Vagina (tissue), 2 donors: ENCODE data around the gene BAG3. TPM values are rescaled to one million over a fixed set of nuclear protein-coding genes. Genes with fewer than 3 reads are reported as not detected.
"Not testable (repeated sequence)": the region's sequence is repeated elsewhere in the genome, so short reads cannot be mapped to it uniquely, and the experiment has no call there.

ENCODE experiments used
- DNase-seq, 2 donors: peaks; one replicate each; pipeline ENCODE4 v3.0.0-alpha.2; 2017; ENCODE audit errors: extremely low spot score in 2 of 2
- H3K27ac ChIP-seq: fragments of 200-600 bp; sonication (generic); one replicate; pipeline ENCODE4 v1.5.1; 2019
- H3K27me3 ChIP-seq: fragments of 200-600 bp; sonication (generic); one replicate; pipeline ENCODE4 v1.5.1; 2019
- H3K36me3 ChIP-seq, 2 donors: fragments of 200-600 bp; sonication (generic); one replicate each; pipeline ENCODE4 v1.5.1; 2017 to 2019
- H3K4me1 ChIP-seq: fragments of 200-600 bp; sonication (generic); one replicate; pipeline ENCODE4 v1.5.1; 2019
- H3K4me3 ChIP-seq, 2 donors: fragments of 200-600 bp; sonication (generic); 1 replicate in 1 of 2; 2 replicates in 1 of 2; pipeline ENCODE4 v1.5.1; 2016 to 2019
- H3K9me3 ChIP-seq: fragments of 200-600 bp; sonication (generic); one replicate; pipeline ENCODE4 v1.5.1; 2019
- CTCF ChIP-seq, 3 experiments: fragments of 450-650 bp in 2 of 3; fragments of 200-600 bp in 1 of 3; sonication (generic) in 1 of 3; IDR thresholded peaks; one replicate each; pipeline ENCODE4 v1.5.1; 2017 to 2019; ENCODE audit warnings: antibody characterized with exemption in 3 of 3, mild to moderate bottlenecking in 2 of 3, moderate library complexity in 2 of 3
- POLR2A ChIP-seq, 2 donors: fragments of 450-650 bp; IDR thresholded peaks; one replicate each; pipeline ENCODE4 v1.6.1; 2017; ENCODE audit warnings: antibody characterized with exemption in 2 of 2, mild to moderate bottlenecking in 2 of 2, moderate library complexity in 2 of 2
- POLR2AphosphoS5 ChIP-seq, 2 donors: sonication (generic); formaldehyde crosslinking; IDR thresholded peaks; one replicate each; pipeline ENCODE4 v1.9.0; 2017; ENCODE audit warnings: antibody characterized with exemption in 2 of 2, mild to moderate bottlenecking in 2 of 2, low read depth in 1 of 2; ENCODE audit not compliant: insufficient read depth in 1 of 2
- intact Hi-C: fragments of 100-400 bp; cut with DNase I; formaldehyde crosslinking; loops from one replicate; pipeline ENCODE4 v1.15.1; 2023
- total RNA-seq: library from RNA; depleted of rRNA; stranded (reverse); fragments of >200 nt; gene quantifications from one replicate; pipeline ENCODE4 v1.2.3, GENCODE V29; 2016

The BAG3 gene
- total RNA-seq, 1 donor from 2014 or later: 69.0 TPM

DNA sequence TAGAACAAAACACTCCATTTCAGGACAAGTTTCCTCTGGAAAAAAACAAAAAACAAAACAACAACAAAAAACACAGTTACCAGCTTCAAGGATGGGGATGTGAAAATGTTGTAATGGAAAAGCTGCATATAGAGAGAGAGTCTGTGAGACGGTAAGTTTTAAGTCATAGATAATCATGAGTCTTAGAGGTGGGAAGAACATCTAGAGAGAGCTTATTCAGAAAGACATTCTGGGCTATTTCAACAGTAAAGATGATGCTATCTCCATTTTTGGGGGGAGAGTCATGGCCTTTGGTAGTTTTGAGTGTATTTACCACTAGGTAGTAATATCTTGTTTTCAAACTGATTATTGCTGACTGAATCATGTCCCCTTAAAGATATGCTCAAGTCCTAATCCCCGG lies 51.4 kb downstream of the BAG3 start:
- TF ChIP-seq POLR2AphosphoS5 (IDR thresholded peaks at IDR 0.05; ENCODE audit: insufficient read depth in 1 of 2, low read depth in 1 of 2) (no peak), CTCF (IDR thresholded peaks at IDR 0.05) (no peak), POLR2A (IDR thresholded peaks at IDR 0.05) (no peak)
- Histone ChIP-seq H3K36me3 (no peaks in the 10 kb centered on the region), H3K4me1 (no peaks in the 10 kb centered on the region), H3K27me3 (no peaks in the 10 kb centered on the region), H3K4me3 (no peak overlapping the region), H3K9me3 (no peaks in the 10 kb centered on the region), H3K27ac (no peak overlapping the region)
- intact Hi-C loops: no loop called here
- DNase-seq: no peak

- Histone ChIP-seq H3K9me3 (no peaks in the 10 kb centered on the region), H3K27ac (no peak overlapping the region), H3K27me3 (no peaks in the 10 kb centered on the region), H3K36me3 (no peaks in the 10 kb centered on the region), H3K4me3 (no peak overlapping the region), H3K4me1 (no peaks in the 10 kb centered on the region)
- TF ChIP-seq POLR2AphosphoS5 (IDR thresholded peaks at IDR 0.05; ENCODE audit: insufficient read depth in 1 of 2, low read depth in 1 of 2) (no peak), POLR2A (IDR thresholded peaks at IDR 0.05) (no peak), CTCF (IDR thresholded peaks at IDR 0.05) (no peak)
- no peak for DNase-seq
- intact Hi-C loops: no loop called here
These were observed 52.8 kb downstream of the BAG3 start for GRCh38 chr10:119703903-119704508.

- no peaks in the 10 kb centered on the region for H3K27me3 ChIP-seq
- TF ChIP-seq POLR2A (IDR thresholded peaks at IDR 0.05) (no peak), CTCF (IDR thresholded peaks at IDR 0.05) (no peak), POLR2AphosphoS5 (IDR thresholded peaks at IDR 0.05; ENCODE audit: insufficient read depth in 1 of 2, low read depth in 1 of 2) (no peak)
- no peaks in the 10 kb centered on the region for H3K4me1 ChIP-seq
- intact Hi-C loops: no loop called here
- no peak overlapping the region for H3K27ac ChIP-seq
- no peaks in the 10 kb centered on the region for H3K36me3 ChIP-seq
- no peak for DNase-seq
- no peaks in the 10 kb centered on the region for H3K9me3 ChIP-seq
- no peak overlapping the region for H3K4me3 ChIP-seq
These were observed 54.3 kb downstream of the BAG3 start for GRCh38 chr10:119705434-119705831.

DNA sequence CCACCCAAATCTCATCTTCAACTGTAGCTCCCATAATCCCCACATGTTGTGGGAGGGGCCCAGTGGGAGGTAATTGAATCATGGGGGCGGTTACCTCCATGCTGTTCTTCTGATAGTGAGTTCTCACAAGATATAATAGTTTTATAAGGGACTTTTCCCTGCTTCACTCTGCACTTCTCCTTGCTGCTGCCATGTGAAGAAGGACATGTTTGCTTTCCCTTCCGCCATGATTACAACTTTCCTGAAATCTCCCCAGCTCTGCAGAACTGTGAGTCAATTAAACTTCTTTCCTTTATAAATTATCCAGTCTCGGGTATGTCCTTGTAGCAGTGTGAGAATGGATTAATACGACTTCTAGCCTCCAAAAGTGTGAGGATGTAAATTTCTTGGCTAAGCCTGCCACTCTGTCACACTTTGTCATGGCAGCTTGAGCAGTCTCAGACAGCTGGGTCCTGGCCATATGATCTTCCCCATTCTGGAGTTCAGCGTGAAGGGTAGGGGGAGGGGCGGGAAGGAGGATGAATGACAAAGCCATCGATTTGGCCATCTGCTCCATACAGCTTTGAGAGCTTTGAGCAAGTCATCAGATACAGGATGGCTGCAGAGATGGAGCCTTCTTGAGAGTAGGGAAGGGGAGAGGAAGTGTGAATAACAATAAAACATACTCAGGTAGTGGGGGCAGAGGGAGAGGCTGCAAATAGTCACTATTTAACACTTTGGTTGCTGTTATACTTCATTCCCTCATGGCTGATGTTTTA lies 55.5 kb downstream of the BAG3 start:
- Histone ChIP-seq H3K9me3 (no peaks in the 10 kb centered on the region), H3K27ac (no peak overlapping the region), H3K4me3 (no peak overlapping the region), H3K27me3 (no peaks in the 10 kb centered on the region), H3K36me3 (no peaks in the 10 kb centered on the region), H3K4me1 (no peaks in the 10 kb centered on the region)
- TF ChIP-seq POLR2A (IDR thresholded peaks at IDR 0.05): no peak
- no peak for TF ChIP-seq CTCF (IDR thresholded peaks at IDR 0.05)
- TF ChIP-seq POLR2AphosphoS5 (IDR thresholded peaks at IDR 0.05; ENCODE audit: insufficient read depth in 1 of 2, low read depth in 1 of 2): no peak
- intact Hi-C loops: no loop called here
- no peak for DNase-seq

DNA sequence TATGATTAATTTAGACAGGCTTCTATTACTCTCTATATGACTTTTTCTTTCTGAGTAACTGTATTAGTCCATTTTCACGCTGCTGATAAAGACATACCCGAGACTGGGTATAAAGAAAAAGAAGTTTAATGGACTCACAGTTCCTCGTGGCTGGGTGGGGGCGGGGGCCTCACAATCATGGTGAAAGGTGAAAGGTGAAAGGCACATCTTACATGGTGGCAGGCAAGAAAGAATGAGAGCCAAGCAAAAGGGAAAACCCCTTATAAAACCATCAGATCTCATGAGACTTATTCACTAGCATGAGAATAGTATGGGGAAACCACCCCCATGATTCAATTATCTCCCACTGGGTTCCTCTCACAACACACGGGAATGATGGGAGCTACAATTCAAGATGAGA lies 56.2 kb downstream of the BAG3 start:
- intact Hi-C loops: not testable (repeated sequence)

DNA sequence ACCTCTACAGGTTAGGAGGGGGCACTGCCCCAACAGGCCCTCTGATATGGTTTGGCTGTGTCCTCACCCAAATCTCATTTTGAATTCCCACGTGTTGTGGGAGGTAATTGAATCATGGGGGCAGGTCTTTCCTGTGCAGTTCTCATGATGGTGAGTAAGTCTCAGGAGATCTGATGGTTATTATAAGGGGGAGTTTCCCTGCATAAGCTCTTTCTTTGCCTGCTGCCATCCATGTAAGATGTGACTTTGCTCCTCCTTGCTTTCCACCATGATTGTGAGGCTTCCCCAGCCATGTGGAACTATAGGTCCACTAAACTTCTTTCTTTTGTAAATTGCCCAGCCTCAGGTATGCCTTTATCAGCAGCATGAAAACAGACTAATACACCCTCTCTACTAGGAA lies 59.8 kb downstream of the BAG3 start:
- H3K9me3 ChIP-seq, H3K4me3 ChIP-seq, H3K36me3 ChIP-seq, DNase-seq, H3K27me3 ChIP-seq, intact Hi-C loops, H3K4me1 ChIP-seq, H3K27ac ChIP-seq: not testable (repeated sequence)

More for the DNA sequence above, 56.2 kb downstream of the BAG3 start:
- not testable (repeated sequence) for H3K27ac ChIP-seq, DNase-seq, H3K9me3 ChIP-seq, H3K4me3 ChIP-seq, H3K36me3 ChIP-seq, H3K27me3 ChIP-seq, H3K4me1 ChIP-seq
